Measurements from ENCODE around the gene TMEM132D. TPM values are rescaled to one million over a fixed set of nuclear protein-coding genes. Genes with fewer than 3 reads are reported as not detected.

The TMEM132D gene
- total RNA-seq, 2 donors from 2014 or later: under 0.01 to 0.26 TPM

DNA sequence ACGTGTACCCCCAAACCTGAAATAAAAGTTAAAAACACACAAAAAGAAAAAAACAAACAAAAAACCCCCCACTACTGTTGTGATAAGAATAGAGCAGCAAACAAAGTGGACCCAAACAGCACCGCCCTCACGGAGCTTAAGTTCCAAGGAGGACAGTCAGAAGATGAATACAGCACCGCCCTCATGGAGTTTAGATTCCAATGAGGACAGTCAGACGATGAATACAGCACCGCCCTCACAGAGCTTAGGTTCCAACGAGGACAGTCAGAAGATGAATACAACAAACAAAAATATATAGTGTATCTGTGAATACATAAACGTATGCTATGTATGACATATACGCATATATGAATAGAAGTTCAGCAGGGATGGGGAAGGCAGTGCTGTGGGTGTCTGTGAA lies 696.7 kb downstream of the TMEM132D start:
- H3K36me3 ChIP-seq (replicated peaks in 1 of 2; ENCODE audit: insufficient read depth in 1 of 2, low read depth in 2 of 2): no peaks in the 10 kb centered on the region
- no peak overlapping the region for H3K4me3 ChIP-seq
- DNase-seq (no peak), ATAC-seq (no peak)
- H3K4me1 ChIP-seq: no peaks in the 10 kb centered on the region
- no peak for TF ChIP-seq POLR2A (IDR thresholded peaks at IDR 0.05)
- TF ChIP-seq, protein P1, sequence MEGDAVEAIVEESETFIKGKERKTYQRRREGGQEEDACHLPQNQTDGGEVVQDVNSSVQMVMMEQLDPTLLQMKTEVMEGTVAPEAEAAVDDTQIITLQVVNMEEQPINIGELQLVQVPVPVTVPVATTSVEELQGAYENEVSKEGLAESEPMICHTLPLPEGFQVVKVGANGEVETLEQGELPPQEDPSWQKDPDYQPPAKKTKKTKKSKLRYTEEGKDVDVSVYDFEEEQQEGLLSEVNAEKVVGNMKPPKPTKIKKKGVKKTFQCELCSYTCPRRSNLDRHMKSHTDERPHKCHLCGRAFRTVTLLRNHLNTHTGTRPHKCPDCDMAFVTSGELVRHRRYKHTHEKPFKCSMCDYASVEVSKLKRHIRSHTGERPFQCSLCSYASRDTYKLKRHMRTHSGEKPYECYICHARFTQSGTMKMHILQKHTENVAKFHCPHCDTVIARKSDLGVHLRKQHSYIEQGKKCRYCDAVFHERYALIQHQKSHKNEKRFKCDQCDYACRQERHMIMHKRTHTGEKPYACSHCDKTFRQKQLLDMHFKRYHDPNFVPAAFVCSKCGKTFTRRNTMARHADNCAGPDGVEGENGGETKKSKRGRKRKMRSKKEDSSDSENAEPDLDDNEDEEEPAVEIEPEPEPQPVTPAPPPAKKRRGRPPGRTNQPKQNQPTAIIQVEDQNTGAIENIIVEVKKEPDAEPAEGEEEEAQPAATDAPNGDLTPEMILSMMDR (IDR thresholded peaks at IDR 0.05): no peak
- WGBS, 2 donors: 55 to 63% methylated on average over 9 of the region's 9 CpGs
- no peaks in the 10 kb centered on the region for H3K27me3 ChIP-seq
- intact Hi-C loops (cut with DNase I): no loop called here
- H3K9me3 ChIP-seq: no peaks in the 10 kb centered on the region
- no peak overlapping the region for H3K27ac ChIP-seq

- intact Hi-C loops (cut with DNase I): no loop called here
These were observed 700.4 kb downstream of the TMEM132D start for GRCh38 chr12:129203456-129203855.

GRCh38 chr12:129202109-129202814 lies 701.6 kb downstream of the TMEM132D start:
- intact Hi-C loops (cut with DNase I): no loop called here
- no peak overlapping the region for H3K4me3 ChIP-seq
- ATAC-seq (no peak), DNase-seq (no peak)
- no peaks in the 10 kb centered on the region for H3K27me3 ChIP-seq
- H3K9me3 ChIP-seq: no peaks in the 10 kb centered on the region
- 31 to 33% methylated on average over 6 of the region's 6 CpGs for WGBS, 2 donors
- no peak overlapping the region for H3K27ac ChIP-seq
- TF ChIP-seq POLR2A (IDR thresholded peaks at IDR 0.05): no peak
- TF ChIP-seq, protein P1 (IDR thresholded peaks at IDR 0.05): no peak
- H3K4me1 ChIP-seq: no peaks in the 10 kb centered on the region
- no peaks in the 10 kb centered on the region for H3K36me3 ChIP-seq (replicated peaks in 1 of 2; ENCODE audit: insufficient read depth in 1 of 2, low read depth in 2 of 2)

More at GRCh38 chr12:129203456-129203855, 700.4 kb downstream of the TMEM132D start:
- no peaks in the 10 kb centered on the region for H3K9me3 ChIP-seq
- H3K27me3 ChIP-seq: no peaks in the 10 kb centered on the region
- no peak overlapping the region for H3K27ac ChIP-seq
- no peak overlapping the region for H3K4me3 ChIP-seq
- DNase-seq: no peak
- TF ChIP-seq, protein P1 (IDR thresholded peaks at IDR 0.05): no peak
- no peak for TF ChIP-seq POLR2A (IDR thresholded peaks at IDR 0.05)
- H3K4me1 ChIP-seq: no peaks in the 10 kb centered on the region
- H3K36me3 ChIP-seq (replicated peaks in 1 of 2; ENCODE audit: insufficient read depth in 1 of 2, low read depth in 2 of 2): no peaks in the 10 kb centered on the region
- ATAC-seq: no peak
- 37% methylated on average over 2 of the region's 2 CpGs for WGBS, 2 donors

GRCh38 chr12:129201029-129201428 lies 702.8 kb downstream of the TMEM132D start:
- intact Hi-C loops (cut with DNase I): no loop called here
- ATAC-seq (no peak), DNase-seq (no peak)
- Histone ChIP-seq H3K27ac (no peak overlapping the region), H3K9me3 (no peaks in the 10 kb centered on the region), H3K4me1 (no peaks in the 10 kb centered on the region), H3K4me3 (no peak overlapping the region), H3K27me3 (no peaks in the 10 kb centered on the region), H3K36me3 (replicated peaks in 1 of 2; ENCODE audit: insufficient read depth in 1 of 2, low read depth in 2 of 2) (no peaks in the 10 kb centered on the region)
- no peak for TF ChIP-seq POLR2A (IDR thresholded peaks at IDR 0.05)
- TF ChIP-seq, protein P1 (IDR thresholded peaks at IDR 0.05): no peak
- WGBS, 2 donors: 17 to 27% methylated on average over 2 of the region's 2 CpGs

- DNase-seq (no peak), ATAC-seq (no peak)
- Histone ChIP-seq H3K36me3 (replicated peaks in 1 of 2; ENCODE audit: insufficient read depth in 1 of 2, low read depth in 2 of 2) (no peaks in the 10 kb centered on the region), H3K9me3 (no peaks in the 10 kb centered on the region), H3K4me3 (no peak overlapping the region), H3K4me1 (no peaks in the 10 kb centered on the region), H3K27ac (no peak overlapping the region), H3K27me3 (no peaks in the 10 kb centered on the region)
- TF ChIP-seq, protein P1 (IDR thresholded peaks at IDR 0.05): no peak
- no peak for TF ChIP-seq POLR2A (IDR thresholded peaks at IDR 0.05)
- intact Hi-C loops (cut with DNase I): no loop called here
- 38 to 39% methylated on average over 8 of the region's 8 CpGs for WGBS, 2 donors
These were observed 703.2 kb downstream of the TMEM132D start for GRCh38 chr12:129200576-129200975.

Measured in body of pancreas (tissue), 4 donors.